GM19238 (cell line): ENCODE measurements around the gene ZNF593.

Source experiments
- DNase-seq: peaks from one replicate; pipeline ENCODE4 v3.0.0; 2011; ENCODE audit warnings: low spot score; ENCODE audit not compliant: insufficient read length

ZNF593 gene

DNA sequence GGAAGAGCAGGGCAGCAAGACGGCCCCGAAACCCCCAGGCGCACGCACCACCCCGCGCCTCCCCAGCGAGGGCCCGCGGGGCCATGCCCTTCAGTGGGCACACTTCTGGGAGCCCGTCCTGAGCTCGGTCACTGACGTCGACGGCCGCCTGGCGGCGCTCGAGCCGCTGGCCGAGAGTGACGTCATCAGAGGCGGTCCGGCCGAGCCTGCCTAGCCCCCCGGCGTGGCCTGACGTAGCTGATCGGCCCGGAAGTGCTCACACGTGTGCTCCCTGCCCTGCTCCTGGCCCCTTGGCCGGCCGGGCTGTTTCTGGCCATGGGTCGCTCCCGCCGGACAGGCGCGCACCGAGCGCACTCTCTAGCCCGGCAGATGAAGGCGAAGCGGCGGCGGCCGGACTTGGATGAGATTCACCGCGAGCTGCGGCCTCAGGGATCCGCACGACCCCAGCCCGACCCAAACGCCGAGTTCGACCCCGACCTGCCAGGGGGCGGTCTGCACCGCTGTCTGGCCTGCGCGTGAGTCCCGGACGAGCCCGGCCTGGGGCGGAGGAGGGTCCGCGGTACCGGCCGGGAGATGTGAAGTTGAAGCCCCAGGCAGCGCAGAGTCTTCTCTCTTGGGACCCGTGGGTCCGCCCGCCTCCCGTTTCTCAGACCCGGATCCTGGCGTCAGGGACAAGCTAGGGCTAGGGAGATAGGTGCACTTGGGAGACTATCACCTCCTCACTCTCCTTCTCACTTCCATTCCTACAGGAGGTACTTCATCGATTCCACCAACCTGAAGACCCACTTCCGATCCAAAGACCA lies at the start of gene ZNF593:
TSS of gene ZNF593 (plus strand) at position 240 of the 803 bp plus-strand sequence. CDS start at position 316, 76 bp downstream.
- DNase-seq, result peak; percentile 100

DNA sequence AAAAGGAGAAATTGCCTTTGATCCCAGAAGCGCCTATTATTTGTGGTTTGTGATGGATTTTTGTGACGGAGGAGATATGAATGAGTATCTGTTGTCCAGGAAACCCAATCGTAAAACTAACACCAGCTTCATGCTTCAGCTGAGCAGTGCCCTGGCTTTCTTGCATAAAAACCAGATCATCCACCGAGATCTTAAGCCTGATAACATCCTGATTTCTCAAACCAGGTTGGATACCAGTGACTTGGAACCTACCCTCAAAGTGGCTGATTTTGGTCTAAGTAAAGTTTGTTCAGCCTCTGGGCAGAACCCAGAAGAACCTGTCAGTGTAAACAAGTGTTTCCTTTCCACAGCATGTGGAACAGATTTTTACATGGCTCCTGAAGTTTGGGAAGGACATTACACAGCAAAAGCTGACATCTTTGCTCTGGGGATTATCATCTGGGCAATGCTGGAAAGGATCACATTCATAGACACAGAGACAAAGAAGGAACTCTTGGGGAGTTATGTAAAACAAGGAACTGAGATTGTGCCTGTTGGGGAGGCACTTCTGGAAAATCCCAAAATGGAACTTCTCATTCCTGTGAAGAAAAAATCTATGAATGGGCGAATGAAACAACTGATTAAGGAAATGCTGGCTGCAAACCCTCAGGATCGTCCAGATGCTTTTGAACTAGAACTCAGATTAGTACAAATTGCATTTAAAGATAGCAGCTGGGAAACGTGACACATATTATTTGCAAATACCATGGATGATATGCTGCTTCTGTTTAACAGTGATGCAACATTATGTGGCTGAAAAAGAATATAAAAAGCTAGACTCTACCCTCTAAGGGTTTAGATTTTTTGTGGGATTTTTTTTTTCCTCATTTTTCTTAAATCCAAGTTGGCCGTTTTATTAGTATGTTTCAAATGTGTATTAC lies 47.6 kb upstream of the ZNF593 start:
- DNase-seq, result no peak

GRCh38 chr1:26122988-26123973 lies 46.4 kb upstream of the ZNF593 start:
- DNase-seq, result no peak

- no peak for DNase-seq
Observed at GRCh38 chr1:26124418-26125331, 45.0 kb upstream of the ZNF593 start.

GRCh38 chr1:26125382-26125781 lies 44.3 kb upstream of the ZNF593 start:
- DNase-seq, result no peak

DNA sequence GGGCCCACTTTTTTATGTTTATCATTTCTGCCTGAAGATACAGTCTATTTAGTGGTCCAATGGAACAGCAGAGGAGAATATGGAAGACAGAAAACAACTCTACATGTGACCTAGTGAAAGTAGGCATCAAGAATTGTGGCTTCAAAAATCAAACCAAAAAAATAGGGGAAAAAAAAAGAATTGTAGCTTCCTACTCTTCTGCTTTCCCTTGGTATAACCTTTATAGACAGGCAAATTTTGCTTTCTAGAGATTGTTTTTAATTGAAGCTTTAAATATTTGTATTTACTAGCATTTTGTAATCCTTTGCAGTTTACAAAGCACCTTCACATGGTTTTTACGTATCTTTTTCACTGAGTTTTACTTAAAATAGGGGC lies 43.8 kb upstream of the ZNF593 start:
- no peak for DNase-seq

GRCh38 chr1:26126321-26127084 lies 43.2 kb upstream of the ZNF593 start:
- no peak for DNase-seq

DNA sequence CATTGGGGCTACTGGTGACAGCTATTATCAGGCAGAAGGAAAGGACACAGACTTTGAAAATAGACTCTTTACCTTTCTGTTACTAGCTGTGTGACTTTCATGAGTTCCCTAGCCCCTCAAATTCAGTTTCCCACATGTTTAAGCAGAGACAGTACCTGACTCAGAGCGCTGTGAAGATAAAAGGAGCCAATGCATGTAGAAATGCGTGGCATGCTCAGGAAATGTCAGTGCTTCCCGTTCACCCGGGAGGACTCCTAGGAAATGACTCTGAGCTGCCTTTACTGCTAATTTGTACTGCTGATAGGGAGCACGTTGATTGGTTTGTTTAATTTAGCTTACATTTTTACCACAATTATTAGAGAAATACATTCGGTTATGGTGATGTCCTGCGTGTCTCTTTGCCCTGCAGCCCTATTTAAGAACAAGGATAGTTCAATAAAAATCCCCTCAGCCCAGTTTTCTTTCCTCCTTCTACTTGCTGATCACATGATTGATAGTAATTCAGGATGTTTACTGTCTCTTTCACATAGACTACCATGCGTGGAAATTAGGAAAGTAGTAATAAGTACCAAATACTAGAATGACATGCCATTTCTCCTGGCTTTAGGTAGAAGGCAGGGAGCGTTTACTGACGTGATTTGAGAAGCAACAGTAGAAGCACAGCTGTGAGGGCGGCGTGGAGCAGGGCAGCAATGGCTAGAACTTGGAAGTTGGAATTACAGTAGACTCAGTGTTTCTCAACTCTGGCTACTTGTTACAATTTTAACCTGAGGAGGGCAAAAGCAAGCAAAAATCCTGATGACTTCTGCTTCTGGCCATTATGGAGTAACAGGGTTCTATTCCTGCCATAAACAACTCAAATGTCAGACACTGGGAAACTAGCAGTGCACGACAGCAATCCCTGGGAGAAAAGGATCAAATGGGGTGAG lies 42.2 kb upstream of the ZNF593 start:
- DNase-seq, result no peak

- DNase-seq, result no peak
Observed at GRCh38 chr1:26129778-26130177, 39.9 kb upstream of the ZNF593 start.

DNA sequence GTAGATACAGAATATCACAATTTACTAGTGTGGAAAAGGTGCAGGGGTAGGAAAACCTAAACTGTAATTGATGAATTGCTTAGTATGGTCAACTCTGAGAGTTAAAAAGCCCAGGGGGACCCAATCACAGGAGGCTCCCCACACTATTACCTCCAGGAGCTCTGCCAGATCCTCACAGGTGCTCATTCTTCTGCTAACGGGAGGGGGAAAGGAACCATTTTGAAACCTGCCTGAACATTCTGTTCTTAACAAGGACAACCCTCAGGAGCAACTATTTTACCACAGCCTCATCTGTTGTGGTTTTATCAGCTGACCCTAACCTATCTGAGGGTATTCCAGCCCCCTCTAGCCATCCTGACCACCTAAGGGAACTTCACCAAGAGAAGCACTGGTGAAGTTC lies 39.0 kb upstream of the ZNF593 start:
- no peak for DNase-seq

DNA sequence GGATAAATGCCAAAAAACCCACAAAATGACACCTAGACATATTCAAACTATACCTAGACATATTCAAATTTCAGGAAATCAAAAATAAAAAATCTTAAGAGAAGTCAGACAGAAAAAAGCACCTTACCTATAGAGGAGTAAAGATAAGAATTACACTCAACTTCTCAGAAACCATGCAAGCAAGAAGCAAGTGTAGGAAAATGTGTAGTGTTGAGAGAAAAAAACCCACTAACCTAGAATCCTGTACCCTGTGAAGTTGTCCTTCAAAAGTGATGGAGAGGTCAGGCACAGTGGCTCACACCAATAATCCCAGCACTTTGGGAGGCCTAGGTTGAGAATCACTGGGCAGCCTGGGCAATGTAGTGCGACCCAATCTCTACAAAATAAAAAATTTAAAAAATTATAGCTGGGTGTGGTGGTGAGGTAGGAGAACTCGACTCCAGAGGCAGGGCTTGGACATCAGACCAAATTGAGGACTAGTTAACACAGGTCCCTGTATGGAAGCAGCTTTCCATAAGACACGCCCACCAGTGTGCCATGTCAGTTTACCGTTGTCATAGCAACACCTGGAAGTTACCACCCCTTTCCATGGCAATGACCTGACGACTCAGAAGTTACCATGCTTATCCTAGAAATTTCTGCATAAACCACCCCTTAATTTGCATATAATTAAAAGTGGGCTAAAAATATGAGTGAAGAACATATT lies 37.4 kb upstream of the ZNF593 start:
- no peak for DNase-seq

GRCh38 chr1:26132834-26133167 lies 36.9 kb upstream of the ZNF593 start:
- no peak for DNase-seq

- DNase-seq, result no peak
Observed at GRCh38 chr1:26134466-26134865, 35.2 kb upstream of the ZNF593 start.

GRCh38 chr1:26138974-26139558 lies 30.6 kb upstream of the ZNF593 start:
- no peak for DNase-seq

GRCh38 chr1:26142159-26142558 lies 27.5 kb upstream of the ZNF593 start:
- no peak for DNase-seq

DNA sequence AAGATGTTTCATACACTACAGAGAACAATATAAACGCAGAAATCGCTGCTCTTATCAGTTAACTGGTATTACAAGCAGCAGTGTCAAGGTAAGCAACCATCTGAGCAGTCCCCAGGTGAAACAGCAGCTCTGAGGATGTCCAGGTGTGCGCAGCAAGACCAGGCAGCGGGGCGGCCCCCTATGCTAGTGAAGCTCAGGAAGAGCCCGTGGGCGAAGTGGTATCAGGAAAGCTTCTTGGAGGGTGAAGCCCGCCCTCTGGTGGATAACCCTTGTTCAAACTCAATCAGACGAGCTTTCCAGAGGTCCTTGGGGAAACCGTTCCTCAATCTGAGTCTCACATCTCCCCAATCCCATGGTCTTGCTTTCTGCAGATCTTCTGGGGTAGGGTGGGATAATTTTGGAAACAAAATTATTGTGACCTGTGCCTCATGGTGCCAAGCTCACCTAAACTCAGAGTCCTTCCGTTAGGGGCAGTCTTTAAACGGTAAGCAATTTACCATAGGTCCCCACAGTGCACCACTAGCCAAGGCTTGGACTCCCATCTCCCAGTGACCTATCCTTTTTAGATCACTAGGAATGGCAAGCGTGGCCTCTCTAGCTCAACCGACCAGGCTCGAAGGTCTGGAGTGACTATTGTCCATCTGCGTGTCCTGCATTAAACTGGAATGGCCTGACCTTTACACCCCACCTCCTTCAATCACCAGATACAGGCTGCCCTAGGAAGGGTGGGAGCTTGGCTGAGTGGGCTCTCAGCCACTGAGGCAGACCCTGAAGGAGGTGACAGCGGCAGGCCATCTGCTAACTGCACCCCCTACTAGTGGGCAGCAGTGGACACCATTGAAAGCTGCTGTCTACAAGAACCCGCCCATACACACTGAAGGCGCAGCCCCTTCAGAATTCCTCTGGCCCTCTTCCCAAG lies 24.4 kb upstream of the ZNF593 start:
- peak; percentile 65 for DNase-seq
